OCI-M1 (cell line): ENCODE data around the gene NECTIN1.

Source experiments
- DNase-seq: peaks from one replicate; lab custom pipeline; 2025; lab: John Stamatoyannopoulos, UW

NECTIN1 gene

GRCh38 chr11:119615882-119616196, 113.2 kb downstream of the NECTIN1 start:
- no peak for DNase-seq

- DNase-seq, result peak; percentile 20
Observed at GRCh38 chr11:119615003-119615881, 113.8 kb downstream of the NECTIN1 start.

- DNase-seq, result no peak
Observed at GRCh38 chr11:119614222-119615002, 114.6 kb downstream of the NECTIN1 start.

- no peak for DNase-seq
Observed at GRCh38 chr11:119612814-119613213, 116.2 kb downstream of the NECTIN1 start.

- DNase-seq, result peak; percentile 18
Observed at GRCh38 chr11:119610836-119611426, 118.1 kb downstream of the NECTIN1 start.

GRCh38 chr11:119608781-119609180, 120.2 kb downstream of the NECTIN1 start:
- no peak for DNase-seq

- no peak for DNase-seq
Observed at GRCh38 chr11:119608201-119608600, 120.8 kb downstream of the NECTIN1 start.

GRCh38 chr11:119607726-119608125, 121.3 kb downstream of the NECTIN1 start:
- DNase-seq, result no peak

- DNase-seq, result no peak
Observed at GRCh38 chr11:119605137-119605665, 123.8 kb downstream of the NECTIN1 start.

GRCh38 chr11:119602745-119603373, 126.1 kb downstream of the NECTIN1 start:
- DNase-seq, result no peak

- DNase-seq, result no peak
Observed at GRCh38 chr11:119599864-119600541, 129.0 kb downstream of the NECTIN1 start.

GRCh38 chr11:119595941-119596340, 133.1 kb downstream of the NECTIN1 start:
- DNase-seq, result peak; percentile 64

GRCh38 chr11:119594639-119595249, 134.3 kb downstream of the NECTIN1 start:
- peak; percentile 98 for DNase-seq

GRCh38 chr11:119593346-119593745, 135.7 kb downstream of the NECTIN1 start:
- peak; percentile 52 for DNase-seq

GRCh38 chr11:119592642-119593041, 136.4 kb downstream of the NECTIN1 start:
- DNase-seq, result no peak

GRCh38 chr11:119591836-119592310, 137.1 kb downstream of the NECTIN1 start:
- DNase-seq, result peak; percentile 71

- peak; percentile 59 for DNase-seq
Observed at GRCh38 chr11:119590651-119591351, 138.2 kb downstream of the NECTIN1 start.

GRCh38 chr11:119589001-119589400, 140.0 kb downstream of the NECTIN1 start:
- no peak for DNase-seq
